ENCODE measurements around the gene UBE2B. TPM values are rescaled to one million over a fixed set of nuclear protein-coding genes. Genes with fewer than 3 reads are reported as not detected.
"Not testable (repeated sequence)": the region's sequence is repeated elsewhere in the genome, so short reads cannot be mapped to it uniquely, and the experiment has no call there.

Gene UBE2B
- total RNA-seq, 1 donor from 2014 or later, result 97.8 TPM

DNA sequence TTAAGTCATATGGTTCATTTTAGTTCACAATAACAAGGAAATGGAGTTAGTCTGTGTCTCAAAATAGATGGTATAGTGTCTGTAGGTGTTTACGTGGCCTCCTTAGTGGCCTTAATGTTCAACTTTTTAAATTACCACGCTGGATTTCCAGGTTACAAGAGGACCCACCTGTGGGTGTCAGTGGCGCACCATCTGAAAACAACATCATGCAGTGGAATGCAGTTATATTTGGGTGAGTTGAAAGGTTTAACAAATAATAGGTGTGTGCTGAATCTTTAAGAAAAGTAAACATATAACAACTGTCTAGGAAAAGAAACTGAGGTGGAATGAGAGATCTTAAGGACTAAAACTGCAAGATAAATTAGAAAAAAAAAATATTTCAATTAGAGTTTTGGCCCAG lies 2.9 kb downstream of the UBE2B start:
- Histone ChIP-seq H3K36me3 (ENCODE audit: insufficient read depth, low read length) (peaks cover 4% of the 10 kb centered on the region), H2AFZ (ENCODE audit: low read depth, low read length) (no peak overlapping the region), H3K79me2 (ENCODE audit: insufficient read depth, low read length) (peaks cover 77% of the 10 kb centered on the region), H3K4me1 (ENCODE audit: insufficient read depth, low read length) (peaks cover 10% of the 10 kb centered on the region), H3K9me3 (ENCODE audit: insufficient read depth, low read depth, low read length) (no peaks in the 10 kb centered on the region), H3K4me3 (ENCODE audit: insufficient read depth, low read depth, low read length) (no peak overlapping the region), H4K20me1 (ENCODE audit: insufficient read depth, low read length) (peaks cover 67% of the 10 kb centered on the region), H3K27me3 (ENCODE audit: insufficient read depth, low read length) (no peaks in the 10 kb centered on the region), H3K27ac (ENCODE audit: low read depth, low read length) (no peak overlapping the region), H3K4me2 (ENCODE audit: low read length) (no peak overlapping the region), H3K9ac (ENCODE audit: low read length) (no peak overlapping the region)
- Mint-ChIP-seq H3K27me3 (ENCODE audit: low read depth, unreplicated experiment) (no peaks in the 10 kb centered on the region), H3K27ac (ENCODE audit: unreplicated experiment) (no peak overlapping the region), H3K9me3 (ENCODE audit: unreplicated experiment) (no peaks in the 10 kb centered on the region), H3K4me3 (ENCODE audit: unreplicated experiment) (peak overlapping the region; percentile 52), H3K36me3 (ENCODE audit: low read depth, unreplicated experiment) (peaks cover 4% of the 10 kb centered on the region), H3K4me1 (ENCODE audit: low read depth, unreplicated experiment) (peaks cover 16% of the 10 kb centered on the region)
- FAIRE-seq (no peak), DNase-seq (ENCODE audit: low read depth) (no peak)
- no peak for TF ChIP-seq EZH2 (IDR thresholded peaks at IDR 0.05; ENCODE audit: insufficient read depth, low read length)
- TF ChIP-seq, protein P1, sequence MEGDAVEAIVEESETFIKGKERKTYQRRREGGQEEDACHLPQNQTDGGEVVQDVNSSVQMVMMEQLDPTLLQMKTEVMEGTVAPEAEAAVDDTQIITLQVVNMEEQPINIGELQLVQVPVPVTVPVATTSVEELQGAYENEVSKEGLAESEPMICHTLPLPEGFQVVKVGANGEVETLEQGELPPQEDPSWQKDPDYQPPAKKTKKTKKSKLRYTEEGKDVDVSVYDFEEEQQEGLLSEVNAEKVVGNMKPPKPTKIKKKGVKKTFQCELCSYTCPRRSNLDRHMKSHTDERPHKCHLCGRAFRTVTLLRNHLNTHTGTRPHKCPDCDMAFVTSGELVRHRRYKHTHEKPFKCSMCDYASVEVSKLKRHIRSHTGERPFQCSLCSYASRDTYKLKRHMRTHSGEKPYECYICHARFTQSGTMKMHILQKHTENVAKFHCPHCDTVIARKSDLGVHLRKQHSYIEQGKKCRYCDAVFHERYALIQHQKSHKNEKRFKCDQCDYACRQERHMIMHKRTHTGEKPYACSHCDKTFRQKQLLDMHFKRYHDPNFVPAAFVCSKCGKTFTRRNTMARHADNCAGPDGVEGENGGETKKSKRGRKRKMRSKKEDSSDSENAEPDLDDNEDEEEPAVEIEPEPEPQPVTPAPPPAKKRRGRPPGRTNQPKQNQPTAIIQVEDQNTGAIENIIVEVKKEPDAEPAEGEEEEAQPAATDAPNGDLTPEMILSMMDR (IDR thresholded peaks at IDR 0.05; ENCODE audit: insufficient read depth, low read depth, low read length), result no peak

DNA sequence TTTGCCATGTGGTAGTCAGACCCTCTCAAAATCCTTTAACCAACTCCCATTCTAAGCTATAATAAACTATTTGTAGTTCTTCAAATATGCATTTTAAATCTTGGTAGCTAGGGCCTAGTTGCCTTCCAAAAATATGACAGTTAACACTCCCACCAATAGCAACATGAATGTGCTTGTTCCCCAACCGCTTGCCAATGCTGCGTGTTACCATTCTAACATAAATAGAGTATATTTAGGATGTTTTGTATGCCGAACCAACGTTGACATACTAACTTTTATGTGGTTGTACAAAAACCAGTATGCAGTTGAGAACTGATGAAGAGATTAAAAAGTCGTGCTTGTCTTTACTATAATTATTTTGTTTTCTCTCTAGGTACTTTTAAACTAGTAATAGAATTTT lies 9.0 kb downstream of the UBE2B start:
- Histone ChIP-seq H3K27ac (ENCODE audit: low read depth, low read length) (no peak overlapping the region), H2AFZ (ENCODE audit: low read depth, low read length) (no peak overlapping the region), H3K4me1 (ENCODE audit: insufficient read depth, low read length) (no peaks in the 10 kb centered on the region), H3K4me3 (ENCODE audit: insufficient read depth, low read depth, low read length) (no peak overlapping the region), H3K36me3 (ENCODE audit: insufficient read depth, low read length) (peaks cover 33% of the 10 kb centered on the region), H3K9ac (ENCODE audit: low read length) (no peak overlapping the region), H3K9me3 (ENCODE audit: insufficient read depth, low read depth, low read length) (no peaks in the 10 kb centered on the region), H3K4me2 (ENCODE audit: low read length) (no peak overlapping the region), H3K79me2 (ENCODE audit: insufficient read depth, low read length) (peaks cover 64% of the 10 kb centered on the region), H4K20me1 (ENCODE audit: insufficient read depth, low read length) (peaks cover 55% of the 10 kb centered on the region), H3K27me3 (ENCODE audit: insufficient read depth, low read length) (no peaks in the 10 kb centered on the region)
- Mint-ChIP-seq H3K4me3 (ENCODE audit: unreplicated experiment) (no peak overlapping the region), H3K27ac (ENCODE audit: unreplicated experiment) (no peak overlapping the region), H3K4me1 (ENCODE audit: low read depth, unreplicated experiment) (no peaks in the 10 kb centered on the region), H3K36me3 (ENCODE audit: low read depth, unreplicated experiment) (peaks cover 8% of the 10 kb centered on the region), H3K9me3 (ENCODE audit: unreplicated experiment) (no peaks in the 10 kb centered on the region), H3K27me3 (ENCODE audit: low read depth, unreplicated experiment) (no peaks in the 10 kb centered on the region)
- TF ChIP-seq, protein P1 (IDR thresholded peaks at IDR 0.05; ENCODE audit: insufficient read depth, low read depth, low read length), result no peak
- TF ChIP-seq EZH2 (IDR thresholded peaks at IDR 0.05; ENCODE audit: insufficient read depth, low read length), result no peak
- FAIRE-seq, result no peak
- DNase-seq (ENCODE audit: low read depth), result no peak

DNA sequence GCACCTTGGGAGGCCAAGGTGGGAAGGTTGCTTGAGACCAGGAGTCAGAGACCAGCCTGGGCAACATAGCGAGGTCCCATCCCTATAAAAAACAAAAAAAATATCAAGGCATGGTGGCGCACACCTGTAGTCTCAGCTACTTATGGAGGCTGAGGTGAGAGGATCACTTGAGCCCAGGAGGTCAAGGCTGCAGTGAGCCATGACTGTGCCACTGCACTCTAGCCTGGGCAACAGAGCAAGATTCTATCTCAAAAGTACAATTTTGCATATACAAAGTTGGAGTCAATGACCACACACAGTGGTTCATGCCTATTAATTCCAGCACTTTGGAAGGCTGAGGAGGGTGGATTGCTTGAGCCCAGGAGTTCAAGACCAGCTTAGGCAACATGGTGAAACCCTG lies 10.8 kb downstream of the UBE2B start:
- H3K27me3 ChIP-seq (ENCODE audit: insufficient read depth, low read length); FAIRE-seq; H3K4me1 ChIP-seq (ENCODE audit: insufficient read depth, low read length); H3K4me3 Mint-ChIP-seq (ENCODE audit: unreplicated experiment); DNase-seq (ENCODE audit: low read depth); H3K27me3 Mint-ChIP-seq (ENCODE audit: low read depth, unreplicated experiment); H2AFZ ChIP-seq (ENCODE audit: low read depth, low read length); H3K9ac ChIP-seq (ENCODE audit: low read length); H3K36me3 Mint-ChIP-seq (ENCODE audit: low read depth, unreplicated experiment); H3K9me3 ChIP-seq (ENCODE audit: insufficient read depth, low read depth, low read length); H3K4me2 ChIP-seq (ENCODE audit: low read length); H3K9me3 Mint-ChIP-seq (ENCODE audit: unreplicated experiment); H3K4me3 ChIP-seq (ENCODE audit: insufficient read depth, low read depth, low read length); H3K27ac ChIP-seq (ENCODE audit: low read depth, low read length); H3K27ac Mint-ChIP-seq (ENCODE audit: unreplicated experiment); H3K4me1 Mint-ChIP-seq (ENCODE audit: low read depth, unreplicated experiment): not testable (repeated sequence)
- Histone ChIP-seq H3K79me2 (ENCODE audit: insufficient read depth, low read length) (peaks cover 49% of the 10 kb centered on the region), H4K20me1 (ENCODE audit: insufficient read depth, low read length) (peaks cover 43% of the 10 kb centered on the region), H3K36me3 (ENCODE audit: insufficient read depth, low read length) (peaks cover 31% of the 10 kb centered on the region)
